Smooth muscle cell (in vitro differentiated cells): ENCODE data around the gene STRN. TPM values are rescaled to one million over a fixed set of nuclear protein-coding genes. Genes with fewer than 3 reads are reported as not detected.
"Not testable (repeated sequence)": the region's sequence is repeated elsewhere in the genome, so short reads cannot be mapped to it uniquely, and the experiment has no call there.

Experiments used
- DNase-seq: peaks from one replicate; lab custom pipeline; 2025; ENCODE audit not compliant: unreplicated experiment; lab: John Stamatoyannopoulos, UW
- H2AFZ ChIP-seq: fragments of 200-600 bp; sonication (generic); 2 replicates; pipeline ENCODE4 v1.6.0; 2016; ENCODE audit warnings: antibody characterized with exemption, low read depth, mild to moderate bottlenecking
- H3F3A ChIP-seq: fragments of 200-600 bp; sonication (generic); 2 replicates; pipeline ENCODE4 v1.6.0; 2017; ENCODE audit warnings: antibody characterized with exemption, low read depth
- H3K27ac ChIP-seq: fragments of 200-600 bp; sonication (generic); 2 replicates; pipeline ENCODE4 v1.5.1; 2016; ENCODE audit warnings: low read depth, mild to moderate bottlenecking
- H3K27me3 ChIP-seq: fragments of 200-600 bp; sonication (generic); 2 replicates; pipeline ENCODE4 v1.6.1; 2016; ENCODE audit warnings: low read depth, mild to moderate bottlenecking
- H3K36me3 ChIP-seq: fragments of 200-600 bp; sonication (generic); 2 replicates; pipeline ENCODE4 v1.5.1; 2016; ENCODE audit warnings: low read depth
- H3K4me1 ChIP-seq: fragments of 200-600 bp; sonication (generic); 2 replicates; pipeline ENCODE4 v1.5.1; 2016; ENCODE audit warnings: low read depth
- H3K4me2 ChIP-seq: fragments of 200-600 bp; sonication (generic); 2 replicates; pipeline ENCODE4 v1.6.0; 2016; ENCODE audit warnings: mild to moderate bottlenecking
- H3K4me3 ChIP-seq: fragments of 200-600 bp; sonication (generic); 2 replicates; pipeline ENCODE4 v1.5.1; 2016; ENCODE audit warnings: mild to moderate bottlenecking
- H3K79me2 ChIP-seq: fragments of 200-600 bp; sonication (generic); 2 replicates; pipeline ENCODE4 v1.6.0; 2016; ENCODE audit warnings: low read depth, mild to moderate bottlenecking
- H3K9ac ChIP-seq: fragments of 200-600 bp; sonication (generic); 2 replicates; pipeline ENCODE4 v1.6.0; 2016; ENCODE audit warnings: low read depth
- H3K9me3 ChIP-seq: fragments of 200-600 bp; sonication (generic); replicated peaks from 2 replicates; pipeline ENCODE4 v1.5.1; 2016; ENCODE audit warnings: low read depth
- H4K20me1 ChIP-seq: fragments of 200-600 bp; sonication (generic); 2 replicates; pipeline ENCODE4 v1.6.0; 2016; ENCODE audit warnings: low read depth
- WGBS: methylation state at CpG from one replicate; pipeline ENCODE4 v1.1.7; 2016; ENCODE audit warnings: low lambda C conversion rate; 5-methylcytosine and 5-hydroxymethylcytosine counted together
- polyA plus RNA-seq: library from polyadenylated mRNA; unstranded; fragments of >200 nt; fragmentation: Nextera tagmentation; extraction: Ambion mirVana; gene quantifications from 2 replicates; pipeline ENCODE4 v1.2.1, GENCODE V29; 2016
- total RNA-seq: library from RNA; depleted of rRNA; stranded (reverse); fragments of >200 nt; gene quantifications from 2 replicates; pipeline ENCODE4 v1.2.3, GENCODE V29; 2014
- TF ChIP-seq, protein P1 (sequence below): fragments of 200-600 bp; sonication (generic); IDR thresholded peaks from 2 replicates; pipeline ENCODE4 v1.5.1; 2017; ENCODE audit warnings: borderline replicate concordance, mild to moderate bottlenecking, antibody characterized with exemption; ENCODE audit not compliant: insufficient read depth, poor library complexity, severe bottlenecking

Gene STRN
- total and polyA plus RNA-seq, 2 experiments from 2014 or later: 4.6 to 19.6 TPM

DNA sequence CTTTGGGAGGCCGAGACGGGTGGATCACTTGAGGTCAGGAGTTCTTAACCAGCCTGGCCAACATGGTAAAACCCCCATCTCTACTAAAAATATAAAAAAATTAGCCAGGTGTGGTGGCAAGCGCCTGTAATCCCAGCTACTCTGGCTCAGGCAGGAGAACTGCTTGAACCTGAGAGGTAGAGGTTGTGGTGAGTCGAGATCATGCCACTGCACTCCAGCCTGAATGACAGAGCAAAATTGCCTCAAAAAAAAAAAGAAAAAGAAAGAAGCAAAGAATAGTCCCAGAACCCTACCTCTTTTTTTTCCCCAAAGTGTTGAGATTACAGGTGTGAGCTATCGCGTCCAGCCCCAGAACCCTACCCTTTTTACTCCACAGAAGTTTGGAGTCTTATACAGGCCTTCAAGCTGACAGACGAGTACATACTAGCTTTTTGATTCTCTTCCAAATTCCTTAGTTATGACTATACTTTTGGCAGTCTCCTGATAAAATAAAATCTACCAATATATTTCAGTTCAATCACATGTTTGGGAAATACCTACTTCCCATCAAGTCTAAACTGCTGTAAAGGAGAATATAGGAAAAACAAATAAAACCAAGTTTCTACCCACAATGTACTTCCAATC, 35.4 kb downstream of the STRN start:
- Histone ChIP-seq H3K4me1 (peaks cover 11% of the 10 kb centered on the region), H3K27ac (peak overlapping the region; percentile 34), H3K79me2 (peaks cover 70% of the 10 kb centered on the region), H4K20me1 (peaks cover 34% of the 10 kb centered on the region), H3K4me2 (peak overlapping the region; percentile 39)
- H3K9ac ChIP-seq, DNase-seq, H3K27me3 ChIP-seq, H3K4me3 ChIP-seq, H2AFZ ChIP-seq, H3K36me3 ChIP-seq, H3F3A ChIP-seq, H3K9me3 ChIP-seq: not testable (repeated sequence)
- WGBS: 73% methylated on average over 7 of the region's 7 CpGs

GRCh38 chr2:36926175-36927132, 39.9 kb downstream of the STRN start:
- H3K27ac ChIP-seq, H3K9ac ChIP-seq, H3K9me3 ChIP-seq, H3K4me2 ChIP-seq, H3F3A ChIP-seq, H3K4me3 ChIP-seq, H2AFZ ChIP-seq, H3K27me3 ChIP-seq, DNase-seq, H3K36me3 ChIP-seq: not testable (repeated sequence)
- peaks cover 11% of the 10 kb centered on the region for H3K4me1 ChIP-seq
- H4K20me1 ChIP-seq: peaks cover 14% of the 10 kb centered on the region
- H3K79me2 ChIP-seq: peaks cover 31% of the 10 kb centered on the region
- WGBS: 73% methylated on average over 5 of the region's 5 CpGs

DNA sequence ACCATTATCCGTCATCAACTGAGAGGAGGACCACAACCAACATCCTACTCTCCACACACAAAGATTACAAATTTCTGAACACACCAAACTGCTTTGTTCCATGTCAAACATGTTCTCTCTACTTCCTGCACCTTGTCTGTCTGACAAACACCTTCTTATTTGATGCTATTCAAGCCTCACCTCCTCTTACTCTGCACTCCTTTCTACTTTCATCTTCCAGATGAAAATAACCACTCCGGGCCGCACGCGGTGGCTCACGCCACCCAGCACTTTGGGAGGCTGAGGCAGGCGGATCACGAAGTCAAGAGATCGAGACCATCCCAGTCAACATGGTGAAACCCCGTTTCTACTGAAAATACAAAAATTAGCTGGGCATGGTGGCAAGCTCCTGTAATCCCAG, 43.7 kb downstream of the STRN start:
- H3K4me2 ChIP-seq, H3K36me3 ChIP-seq, H3K9me3 ChIP-seq, H3K4me1 ChIP-seq, H2AFZ ChIP-seq, H3K4me3 ChIP-seq, H3K79me2 ChIP-seq, H3F3A ChIP-seq, H3K9ac ChIP-seq, H3K27me3 ChIP-seq, H3K27ac ChIP-seq, DNase-seq: not testable (repeated sequence)
- 96% methylated on average over 10 of the region's 10 CpGs for WGBS
- H4K20me1 ChIP-seq: peaks cover 17% of the 10 kb centered on the region

DNA sequence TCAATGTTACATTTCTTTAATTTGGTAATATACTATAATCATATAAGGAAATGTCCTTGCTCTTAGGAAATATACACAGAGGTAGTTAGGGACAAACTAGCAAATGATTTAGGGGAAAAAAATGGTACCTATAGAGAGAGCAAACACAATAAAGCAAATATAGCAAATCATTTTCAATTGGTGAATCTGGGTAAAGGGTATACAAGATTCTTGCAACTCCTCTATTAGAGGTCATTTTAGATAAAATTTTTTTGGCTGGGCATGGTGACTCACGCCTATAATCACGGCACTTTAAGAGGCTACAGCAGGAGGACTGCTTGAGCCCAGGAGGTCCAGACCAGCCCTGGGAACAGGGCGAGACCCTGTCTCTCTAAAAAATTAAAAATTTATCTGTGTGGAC, 44.4 kb downstream of the STRN start:
- H3K4me2 ChIP-seq: no peak overlapping the region
- 56% methylated on average over 3 of the region's 3 CpGs for WGBS
- H3K27me3 ChIP-seq: no peaks in the 10 kb centered on the region
- H3K36me3 ChIP-seq: no peaks in the 10 kb centered on the region
- no peak overlapping the region for H3K27ac ChIP-seq
- peaks cover 3% of the 10 kb centered on the region for H3K4me1 ChIP-seq
- peaks cover 8% of the 10 kb centered on the region for H3K79me2 ChIP-seq
- no peak overlapping the region for H2AFZ ChIP-seq
- H4K20me1 ChIP-seq: peaks cover 18% of the 10 kb centered on the region
- H3K4me3 ChIP-seq: no peak overlapping the region
- no peaks in the 10 kb centered on the region for H3F3A ChIP-seq
- H3K9me3 ChIP-seq: no peaks in the 10 kb centered on the region
- no peak for DNase-seq
- no peak overlapping the region for H3K9ac ChIP-seq
- TF ChIP-seq, protein P1, sequence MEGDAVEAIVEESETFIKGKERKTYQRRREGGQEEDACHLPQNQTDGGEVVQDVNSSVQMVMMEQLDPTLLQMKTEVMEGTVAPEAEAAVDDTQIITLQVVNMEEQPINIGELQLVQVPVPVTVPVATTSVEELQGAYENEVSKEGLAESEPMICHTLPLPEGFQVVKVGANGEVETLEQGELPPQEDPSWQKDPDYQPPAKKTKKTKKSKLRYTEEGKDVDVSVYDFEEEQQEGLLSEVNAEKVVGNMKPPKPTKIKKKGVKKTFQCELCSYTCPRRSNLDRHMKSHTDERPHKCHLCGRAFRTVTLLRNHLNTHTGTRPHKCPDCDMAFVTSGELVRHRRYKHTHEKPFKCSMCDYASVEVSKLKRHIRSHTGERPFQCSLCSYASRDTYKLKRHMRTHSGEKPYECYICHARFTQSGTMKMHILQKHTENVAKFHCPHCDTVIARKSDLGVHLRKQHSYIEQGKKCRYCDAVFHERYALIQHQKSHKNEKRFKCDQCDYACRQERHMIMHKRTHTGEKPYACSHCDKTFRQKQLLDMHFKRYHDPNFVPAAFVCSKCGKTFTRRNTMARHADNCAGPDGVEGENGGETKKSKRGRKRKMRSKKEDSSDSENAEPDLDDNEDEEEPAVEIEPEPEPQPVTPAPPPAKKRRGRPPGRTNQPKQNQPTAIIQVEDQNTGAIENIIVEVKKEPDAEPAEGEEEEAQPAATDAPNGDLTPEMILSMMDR: no peak
